ENCODE results near the gene PKDCC.

DNA sequence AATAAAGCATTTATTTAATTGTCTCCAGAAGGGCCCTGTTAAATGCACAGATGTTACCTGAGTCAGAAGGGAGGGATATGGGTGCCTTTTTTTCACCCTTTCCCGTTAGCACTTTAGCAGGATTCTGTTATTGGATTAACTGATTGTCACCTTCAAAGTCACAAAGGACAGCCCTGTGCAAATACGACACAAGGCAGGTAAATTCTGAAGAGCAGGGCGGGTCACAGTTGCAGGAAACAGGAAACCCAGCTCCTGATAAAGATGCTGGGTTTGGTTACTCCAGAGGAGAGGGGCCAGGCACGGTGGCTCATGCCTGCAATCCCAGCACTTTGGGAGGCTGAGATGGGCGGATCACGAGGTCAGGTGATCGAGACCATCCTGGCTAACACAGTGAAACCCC lies 11.4 kb upstream of the PKDCC start:
- TF ChIP-seq, protein P1, sequence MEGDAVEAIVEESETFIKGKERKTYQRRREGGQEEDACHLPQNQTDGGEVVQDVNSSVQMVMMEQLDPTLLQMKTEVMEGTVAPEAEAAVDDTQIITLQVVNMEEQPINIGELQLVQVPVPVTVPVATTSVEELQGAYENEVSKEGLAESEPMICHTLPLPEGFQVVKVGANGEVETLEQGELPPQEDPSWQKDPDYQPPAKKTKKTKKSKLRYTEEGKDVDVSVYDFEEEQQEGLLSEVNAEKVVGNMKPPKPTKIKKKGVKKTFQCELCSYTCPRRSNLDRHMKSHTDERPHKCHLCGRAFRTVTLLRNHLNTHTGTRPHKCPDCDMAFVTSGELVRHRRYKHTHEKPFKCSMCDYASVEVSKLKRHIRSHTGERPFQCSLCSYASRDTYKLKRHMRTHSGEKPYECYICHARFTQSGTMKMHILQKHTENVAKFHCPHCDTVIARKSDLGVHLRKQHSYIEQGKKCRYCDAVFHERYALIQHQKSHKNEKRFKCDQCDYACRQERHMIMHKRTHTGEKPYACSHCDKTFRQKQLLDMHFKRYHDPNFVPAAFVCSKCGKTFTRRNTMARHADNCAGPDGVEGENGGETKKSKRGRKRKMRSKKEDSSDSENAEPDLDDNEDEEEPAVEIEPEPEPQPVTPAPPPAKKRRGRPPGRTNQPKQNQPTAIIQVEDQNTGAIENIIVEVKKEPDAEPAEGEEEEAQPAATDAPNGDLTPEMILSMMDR (conservative IDR thresholded peaks at IDR 0.05): no peak
- no peak for TF ChIP-seq EZH2 (IDR thresholded peaks at IDR 0.05; ENCODE audit: low read depth)
